Colonic mucosa (tissue), 4 donors: ENCODE measurements around the gene EXOC4. TPM values are rescaled to one million over a fixed set of nuclear protein-coding genes. Genes with fewer than 3 reads are reported as not detected.

Experiments used
- DNase-seq: peaks from one replicate; pipeline ENCODE4 v3.0.0-alpha.2; 2020
- H3K27ac ChIP-seq: fragments of 200-600 bp; one replicate; pipeline ENCODE4 v1.8.0; 2021
- H3K27me3 ChIP-seq: fragments of 200-600 bp; one replicate; pipeline ENCODE4 v1.8.0; 2021
- H3K36me3 ChIP-seq: fragments of 200-600 bp; one replicate; pipeline ENCODE4 v1.8.0; 2021
- H3K4me1 ChIP-seq: fragments of 200-600 bp; one replicate; pipeline ENCODE4 v1.8.0; 2021; ENCODE audit warnings: mild to moderate bottlenecking
- H3K4me3 ChIP-seq: fragments of 200-600 bp; one replicate; pipeline ENCODE4 v1.8.0; 2021
- H3K9ac ChIP-seq, 2 donors: one replicate each; pipeline ENCODE4 v1.7.0; 2013; ENCODE audit warnings: control low read depth in 2 of 2, low read depth in 2 of 2, low read length in 2 of 2
- H3K9me3 ChIP-seq: fragments of 200-600 bp; one replicate; pipeline ENCODE4 v1.8.0; 2021
- CTCF ChIP-seq: fragments of 200-600 bp; IDR thresholded peaks from one replicate; pipeline ENCODE4 v1.8.0; 2022; ENCODE audit warnings: antibody characterized with exemption, mild to moderate bottlenecking
- intact Hi-C: fragments of 100-400 bp; cut with DNase I; formaldehyde crosslinking; loops from one replicate; pipeline ENCODE4 v1.14.1; 2022
- total RNA-seq, 2 donors: library from RNA; stranded (reverse); fragmentation: NEBNext Ultra II Directional in 1 of 2; extraction: Animal tissue kit (Norgen Biotek cat#: 25700) in 1 of 2; gene quantifications; one replicate each; pipeline ENCODE4 v1.2.1, GENCODE V29; 2021
- donor health status: healthy.
- donor health status: DM: no; HTN: no; CAD: no.
- donor health status: DM: no; HTN: no; CAD: no.

Gene EXOC4
- total RNA-seq, 2 donors from 2014 or later = 61.1 to 73.3 TPM

- Histone ChIP-seq H3K27me3 (no peaks in the 10 kb centered on the region), H3K4me1 (no peaks in the 10 kb centered on the region), H3K4me3 (no peak overlapping the region), H3K9me3 (no peaks in the 10 kb centered on the region), H3K27ac (no peak overlapping the region), H3K9ac (no peak overlapping the region), H3K36me3 (no peaks in the 10 kb centered on the region)
- intact Hi-C loops = no loop called here
- no peak for DNase-seq
- TF ChIP-seq CTCF = no peak
Observed at GRCh38 chr7:133697585-133697984, 444.7 kb downstream of the EXOC4 start.

- H3K9me3 ChIP-seq = no peaks in the 10 kb centered on the region
- H3K36me3 ChIP-seq = no peaks in the 10 kb centered on the region
- H3K4me1 ChIP-seq = no peaks in the 10 kb centered on the region
- no peak overlapping the region for H3K4me3 ChIP-seq
- no peaks in the 10 kb centered on the region for H3K27me3 ChIP-seq
- intact Hi-C loops = no loop called here
- DNase-seq = no peak
- no peak overlapping the region for H3K9ac ChIP-seq
- no peak for TF ChIP-seq CTCF
- H3K27ac ChIP-seq = no peak overlapping the region
Observed at GRCh38 chr7:133698127-133698526, 445.2 kb downstream of the EXOC4 start.

GRCh38 chr7:133699386-133699785 is 446.5 kb downstream of the EXOC4 start:
- Histone ChIP-seq H3K9ac (no peak overlapping the region), H3K4me3 (no peak overlapping the region), H3K9me3 (no peaks in the 10 kb centered on the region), H3K36me3 (no peaks in the 10 kb centered on the region), H3K27ac (no peak overlapping the region), H3K27me3 (no peaks in the 10 kb centered on the region), H3K4me1 (no peaks in the 10 kb centered on the region)
- no peak for DNase-seq
- TF ChIP-seq CTCF = no peak
- intact Hi-C loops = no loop called here

GRCh38 chr7:133702078-133702477 is 449.2 kb downstream of the EXOC4 start:
- H3K4me3 ChIP-seq = no peak overlapping the region
- no peak for TF ChIP-seq CTCF
- H3K9me3 ChIP-seq = no peaks in the 10 kb centered on the region
- intact Hi-C loops = no loop called here
- H3K9ac ChIP-seq = no peak overlapping the region
- no peak overlapping the region for H3K27ac ChIP-seq
- no peaks in the 10 kb centered on the region for H3K4me1 ChIP-seq
- no peaks in the 10 kb centered on the region for H3K36me3 ChIP-seq
- no peak for DNase-seq
- H3K27me3 ChIP-seq = no peaks in the 10 kb centered on the region

- H3K9ac ChIP-seq = no peak overlapping the region
- H3K4me1 ChIP-seq = no peaks in the 10 kb centered on the region
- no peaks in the 10 kb centered on the region for H3K9me3 ChIP-seq
- no peak overlapping the region for H3K4me3 ChIP-seq
- no peaks in the 10 kb centered on the region for H3K36me3 ChIP-seq
- no peaks in the 10 kb centered on the region for H3K27me3 ChIP-seq
- no peak overlapping the region for H3K27ac ChIP-seq
- DNase-seq = no peak
- intact Hi-C loops = no loop called here
- TF ChIP-seq CTCF = no peak
Observed at GRCh38 chr7:133702960-133703359, 450.1 kb downstream of the EXOC4 start.

GRCh38 chr7:133703547-133703946 is 450.7 kb downstream of the EXOC4 start:
- Histone ChIP-seq H3K4me3 (no peak overlapping the region), H3K4me1 (no peaks in the 10 kb centered on the region), H3K9ac (no peak overlapping the region), H3K36me3 (no peaks in the 10 kb centered on the region), H3K27me3 (no peaks in the 10 kb centered on the region), H3K9me3 (no peaks in the 10 kb centered on the region), H3K27ac (no peak overlapping the region)
- no peak for DNase-seq
- no peak for TF ChIP-seq CTCF
- intact Hi-C loops = no loop called here
